DLD1 (cell line): ENCODE data around the gene IBSP.

Experiments
- in situ Hi-C: cut with HindIII; loops from 2 replicates; pipeline ENCODE4 v1.10.0; 2017; ENCODE audit warnings: low sequenced_read_pairs

IBSP gene

GRCh38 chr4:87835743-87836142, 36.4 kb downstream of the IBSP start:
- in situ Hi-C loops = loop anchor here (25.0 kb wide), 2 partner anchors 148 to 298 kb away; partner anchors contain the start of gene SPARCL1

DNA sequence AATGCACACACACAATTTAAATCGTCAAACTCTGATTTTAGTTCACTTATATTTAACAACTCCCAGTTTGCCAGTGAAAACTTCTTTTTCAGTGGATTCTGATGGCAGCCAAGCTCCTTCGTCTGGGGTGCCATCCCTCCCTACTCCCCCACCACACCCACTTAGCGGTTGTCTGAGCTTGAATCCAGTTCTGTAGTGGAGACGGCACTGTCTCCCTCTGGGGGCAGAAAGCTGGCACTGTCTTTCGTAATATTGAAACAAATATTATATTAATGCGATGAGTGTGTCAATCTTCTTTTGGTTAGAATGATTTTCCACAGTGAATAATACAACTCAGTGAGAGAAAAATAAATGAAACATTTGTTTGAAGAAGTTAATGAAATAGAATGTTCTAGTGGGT, 38.9 kb downstream of the IBSP start:
- in situ Hi-C loops = loop anchor here (25.0 kb wide), 2 partner anchors 151 to 301 kb away; partner anchors contain the start of gene SPARCL1

DNA sequence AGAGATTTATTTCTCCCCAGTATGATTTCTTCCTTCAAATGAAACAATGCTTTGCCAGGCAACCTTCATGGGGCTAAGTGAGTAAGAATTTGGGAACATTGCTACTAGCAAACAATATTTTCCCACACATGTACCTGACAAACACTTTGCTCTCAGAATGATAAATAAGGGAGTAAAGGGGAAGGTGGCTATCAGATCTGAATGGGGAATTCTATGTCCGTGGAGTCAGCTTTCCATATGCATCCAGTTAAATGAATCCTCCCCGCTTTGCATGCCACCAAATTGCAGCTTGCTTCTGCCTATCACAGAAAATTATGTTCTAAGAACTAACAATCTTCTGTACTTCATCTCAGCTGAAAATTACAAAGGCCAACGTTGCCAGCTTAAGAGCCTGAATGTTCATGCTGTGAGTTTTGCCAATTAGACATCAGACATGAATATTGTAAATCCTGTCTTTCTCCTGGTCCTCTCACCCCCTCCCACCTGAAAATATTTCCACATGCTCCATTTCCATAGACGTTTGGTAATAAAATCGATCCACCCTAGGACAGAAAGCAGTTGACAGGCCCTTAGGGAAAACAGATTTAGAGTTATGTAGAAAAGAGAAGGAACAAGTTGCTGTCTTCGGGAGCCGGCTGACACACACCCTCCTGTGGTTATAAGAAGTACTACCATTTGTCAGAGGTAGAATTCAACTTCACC, 39.7 kb downstream of the IBSP start:
- in situ Hi-C loops = loop anchor here (25.0 kb wide), 2 partner anchors 152 to 302 kb away; partner anchors contain the start of gene SPARCL1

GRCh38 chr4:87839592-87839946, 40.2 kb downstream of the IBSP start:
- in situ Hi-C loops = loop anchor here (25.0 kb wide), 2 partner anchors 152 to 302 kb away; partner anchors contain the start of gene SPARCL1

DNA sequence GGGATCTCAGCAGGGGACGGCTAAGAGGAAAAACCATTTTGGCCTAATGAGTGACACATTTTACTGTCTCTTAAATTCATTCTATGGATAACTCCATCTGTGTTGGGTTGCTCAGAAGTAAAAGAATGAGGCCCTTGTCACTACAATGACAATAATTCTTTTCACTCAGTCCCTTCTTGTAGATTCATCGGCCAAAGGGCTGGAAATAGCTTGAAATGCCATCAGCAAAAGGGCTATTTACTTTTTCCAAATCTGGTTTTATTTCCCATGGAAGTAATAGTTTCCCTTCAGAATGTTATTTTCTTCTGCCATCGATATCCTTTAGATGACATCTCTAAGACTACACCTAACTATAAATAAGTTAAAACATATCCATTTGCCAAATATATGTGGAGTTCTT, 40.8 kb downstream of the IBSP start:
- in situ Hi-C loops = loop anchor here (25.0 kb wide), 2 partner anchors 153 to 303 kb away; partner anchors contain the start of gene SPARCL1

GRCh38 chr4:87843936-87844335, 44.6 kb downstream of the IBSP start:
- in situ Hi-C loops = loop anchor here (25.0 kb wide), 2 partner anchors 157 to 307 kb away; partner anchors contain the start of gene SPARCL1

- in situ Hi-C loops = loop anchor here (25.0 kb wide), 2 partner anchors 157 to 307 kb away; partner anchors contain the start of gene SPARCL1
These were observed 45.1 kb downstream of the IBSP start for GRCh38 chr4:87844452-87844851.

DNA sequence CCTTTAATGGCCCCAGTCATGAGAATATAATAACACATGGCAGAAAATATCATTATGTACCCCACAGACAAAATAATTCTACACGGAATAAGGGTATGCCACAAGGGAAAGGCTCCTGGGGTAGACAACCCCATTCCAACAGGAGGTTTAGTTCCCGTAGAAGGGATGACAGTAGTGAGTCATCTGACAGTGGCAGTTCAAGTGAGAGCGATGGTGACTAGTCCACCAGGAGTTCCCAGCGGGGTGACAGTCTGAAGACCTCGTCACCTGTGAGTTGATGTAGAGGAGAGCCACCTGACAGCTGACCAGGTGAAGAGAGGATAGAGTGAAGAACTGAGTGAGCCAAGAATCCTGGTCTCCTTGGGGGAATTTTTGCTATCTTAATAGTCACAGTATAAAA, 46.9 kb downstream of the IBSP start:
- in situ Hi-C loops = loop anchor here (25.0 kb wide), 2 partner anchors 159 to 309 kb away; partner anchors contain the start of gene SPARCL1

- in situ Hi-C loops = loop anchor here (25.0 kb wide), 2 partner anchors 161 to 311 kb away; partner anchors contain the start of gene SPARCL1
These were observed 49.4 kb downstream of the IBSP start for GRCh38 chr4:87848622-87849351.

- in situ Hi-C loops = loop anchor here (25.0 kb wide), 3 partner anchors 113 to 312 kb away; partner anchors contain the start of gene SPARCL1
These were observed 50.3 kb downstream of the IBSP start for GRCh38 chr4:87849612-87850011.

- in situ Hi-C loops = loop anchor here (25.0 kb wide), 1 partner anchor 111 kb away; no protein-coding TSS in a partner anchor
These were observed 52.0 kb downstream of the IBSP start for GRCh38 chr4:87851332-87851731.

DNA sequence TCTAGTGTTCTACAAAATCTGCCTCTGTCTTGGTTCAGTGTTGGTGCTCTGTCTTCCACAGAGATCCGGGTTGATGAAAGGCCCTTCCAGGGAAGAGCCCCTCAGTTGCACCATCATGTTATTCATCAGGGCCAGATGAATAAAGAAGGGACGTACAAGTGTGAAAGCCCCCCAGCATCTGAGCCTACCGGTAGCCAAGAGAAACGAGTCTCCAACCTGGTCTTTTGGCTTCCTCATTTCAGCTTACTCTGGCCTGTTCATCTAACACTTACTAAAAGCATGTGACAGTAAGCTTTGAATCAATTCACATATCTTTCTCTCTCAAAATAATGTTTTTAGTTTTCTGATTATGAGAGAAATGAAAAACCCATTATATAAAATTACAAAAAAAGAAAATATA, 52.6 kb downstream of the IBSP start:
- in situ Hi-C loops = loop anchor here (25.0 kb wide), 1 partner anchor 110 kb away; no protein-coding TSS in a partner anchor

DNA sequence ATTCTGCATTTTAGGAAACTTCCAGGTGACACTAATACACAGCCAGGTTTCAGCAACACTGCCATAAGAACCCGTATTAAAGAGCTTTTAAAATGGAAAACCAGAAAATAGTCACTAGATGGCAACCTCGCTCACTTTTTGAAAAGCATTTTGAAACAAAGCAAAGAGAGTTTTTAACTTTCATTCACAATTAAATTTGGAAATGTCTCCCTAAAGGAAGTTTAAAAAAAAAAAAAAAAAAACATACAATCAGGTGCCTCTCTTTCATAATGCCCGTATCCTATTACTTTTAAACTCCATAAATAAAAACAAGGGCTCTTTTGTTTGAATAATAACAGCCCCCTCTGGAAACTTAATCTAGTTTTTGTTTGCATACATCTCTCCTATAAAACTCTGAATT, 53.8 kb downstream of the IBSP start:
- in situ Hi-C loops = loop anchor here (25.0 kb wide), 1 partner anchor 109 kb away; no protein-coding TSS in a partner anchor

DNA sequence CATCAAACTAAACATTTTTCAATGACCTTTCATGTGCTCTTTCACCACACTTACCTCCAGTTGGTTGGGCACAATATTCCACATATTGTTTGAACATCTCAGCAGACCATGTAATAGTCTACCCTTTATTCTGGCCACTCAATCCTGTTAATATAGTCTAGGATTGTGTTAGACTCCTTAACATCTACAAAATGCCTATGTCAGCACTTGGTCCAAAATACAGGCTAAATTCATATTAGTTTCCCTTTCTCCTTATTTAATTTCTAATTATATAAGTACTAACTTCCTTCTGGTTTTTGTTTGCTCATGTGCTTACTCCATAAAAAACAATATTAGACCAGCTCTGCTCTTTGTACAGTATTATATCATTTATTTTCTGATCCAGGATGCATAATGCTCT, 54.5 kb downstream of the IBSP start:
- in situ Hi-C loops = loop anchor here (25.0 kb wide), 1 partner anchor 108 kb away; no protein-coding TSS in a partner anchor

- in situ Hi-C loops = loop anchor here (25.0 kb wide), 1 partner anchor 107 kb away; no protein-coding TSS in a partner anchor
These were observed 56.2 kb downstream of the IBSP start for GRCh38 chr4:87855559-87855958.

DNA sequence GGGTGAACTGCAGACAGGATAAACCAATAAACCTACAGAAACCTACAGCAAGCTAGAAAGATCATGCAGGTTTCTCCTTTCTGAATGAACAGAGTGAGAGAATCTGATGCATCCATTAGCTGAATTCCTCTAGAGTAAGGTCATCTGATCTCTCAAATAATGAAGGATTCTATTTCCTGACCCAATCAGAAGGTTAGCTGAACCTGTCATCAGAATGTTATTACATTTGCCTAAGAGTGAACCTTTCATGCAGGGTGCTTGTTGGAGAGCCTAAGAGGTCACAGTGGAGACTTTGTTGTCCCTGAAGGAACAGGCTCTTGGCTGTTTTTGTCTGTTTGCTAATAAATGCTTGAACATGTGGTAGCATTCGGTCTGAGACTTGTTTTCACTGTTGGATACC, 57.5 kb downstream of the IBSP start:
- in situ Hi-C loops = loop anchor here (25.0 kb wide), 1 partner anchor 105 kb away; no protein-coding TSS in a partner anchor

GRCh38 chr4:87857789-87858188, 58.4 kb downstream of the IBSP start:
- in situ Hi-C loops = loop anchor here (25.0 kb wide), 1 partner anchor 105 kb away; no protein-coding TSS in a partner anchor
